ENCODE results near the gene MON2.

DNA sequence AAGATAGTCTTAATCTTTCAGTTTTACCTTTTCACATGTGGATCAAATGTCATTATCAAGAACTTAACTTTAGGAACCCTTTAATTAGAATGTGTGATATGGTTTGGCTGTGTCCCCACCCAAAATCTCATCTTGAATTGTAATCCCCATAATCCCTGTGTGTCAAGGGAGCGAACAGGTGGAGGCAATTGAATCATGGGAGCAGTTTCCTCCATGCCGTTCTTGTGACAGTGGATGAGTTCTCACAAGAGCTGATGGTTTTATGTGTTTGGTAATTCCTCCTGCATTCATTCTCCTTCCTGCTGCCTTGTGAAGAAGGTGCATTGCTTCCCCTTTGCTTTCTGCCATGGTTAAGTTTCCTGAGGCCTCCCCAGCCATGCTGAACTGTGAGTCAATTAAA, 160.6 kb downstream of the MON2 start:
- TF ChIP-seq, protein P1, sequence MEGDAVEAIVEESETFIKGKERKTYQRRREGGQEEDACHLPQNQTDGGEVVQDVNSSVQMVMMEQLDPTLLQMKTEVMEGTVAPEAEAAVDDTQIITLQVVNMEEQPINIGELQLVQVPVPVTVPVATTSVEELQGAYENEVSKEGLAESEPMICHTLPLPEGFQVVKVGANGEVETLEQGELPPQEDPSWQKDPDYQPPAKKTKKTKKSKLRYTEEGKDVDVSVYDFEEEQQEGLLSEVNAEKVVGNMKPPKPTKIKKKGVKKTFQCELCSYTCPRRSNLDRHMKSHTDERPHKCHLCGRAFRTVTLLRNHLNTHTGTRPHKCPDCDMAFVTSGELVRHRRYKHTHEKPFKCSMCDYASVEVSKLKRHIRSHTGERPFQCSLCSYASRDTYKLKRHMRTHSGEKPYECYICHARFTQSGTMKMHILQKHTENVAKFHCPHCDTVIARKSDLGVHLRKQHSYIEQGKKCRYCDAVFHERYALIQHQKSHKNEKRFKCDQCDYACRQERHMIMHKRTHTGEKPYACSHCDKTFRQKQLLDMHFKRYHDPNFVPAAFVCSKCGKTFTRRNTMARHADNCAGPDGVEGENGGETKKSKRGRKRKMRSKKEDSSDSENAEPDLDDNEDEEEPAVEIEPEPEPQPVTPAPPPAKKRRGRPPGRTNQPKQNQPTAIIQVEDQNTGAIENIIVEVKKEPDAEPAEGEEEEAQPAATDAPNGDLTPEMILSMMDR (conservative IDR thresholded peaks at IDR 0.05 in 1 of 2, IDR thresholded peaks at IDR 0.05 in 1 of 2; ENCODE audit: extremely low read depth in 1 of 2, insufficient read depth in 1 of 2, low read depth in 1 of 2, low read length in 2 of 2): no peak
- no peak for TF ChIP-seq EZH2 (IDR thresholded peaks at IDR 0.05; ENCODE audit: borderline replicate concordance, low read length)
